ENCODE measurements around the gene TNPO3.

DNA sequence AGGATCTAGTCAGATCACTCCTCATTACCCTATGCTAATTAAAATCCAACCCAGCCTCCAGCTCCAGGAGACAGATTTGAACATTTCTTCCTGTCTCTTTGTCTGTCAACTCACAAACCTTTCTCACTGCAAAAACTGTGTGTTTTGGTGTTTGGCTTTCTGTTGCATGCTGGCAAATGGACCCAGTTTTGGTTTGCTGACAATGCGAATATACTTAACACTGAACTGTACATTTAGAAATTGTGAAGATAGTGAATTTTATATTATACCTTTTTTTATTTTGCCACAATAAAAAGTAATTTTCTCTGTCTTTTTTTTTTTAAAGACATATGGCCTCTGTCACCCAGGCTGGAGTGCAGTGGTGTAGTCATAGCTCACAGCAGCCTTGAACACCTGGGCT, 18.3 kb upstream of the TNPO3 start:
- TF ChIP-seq, protein P1, sequence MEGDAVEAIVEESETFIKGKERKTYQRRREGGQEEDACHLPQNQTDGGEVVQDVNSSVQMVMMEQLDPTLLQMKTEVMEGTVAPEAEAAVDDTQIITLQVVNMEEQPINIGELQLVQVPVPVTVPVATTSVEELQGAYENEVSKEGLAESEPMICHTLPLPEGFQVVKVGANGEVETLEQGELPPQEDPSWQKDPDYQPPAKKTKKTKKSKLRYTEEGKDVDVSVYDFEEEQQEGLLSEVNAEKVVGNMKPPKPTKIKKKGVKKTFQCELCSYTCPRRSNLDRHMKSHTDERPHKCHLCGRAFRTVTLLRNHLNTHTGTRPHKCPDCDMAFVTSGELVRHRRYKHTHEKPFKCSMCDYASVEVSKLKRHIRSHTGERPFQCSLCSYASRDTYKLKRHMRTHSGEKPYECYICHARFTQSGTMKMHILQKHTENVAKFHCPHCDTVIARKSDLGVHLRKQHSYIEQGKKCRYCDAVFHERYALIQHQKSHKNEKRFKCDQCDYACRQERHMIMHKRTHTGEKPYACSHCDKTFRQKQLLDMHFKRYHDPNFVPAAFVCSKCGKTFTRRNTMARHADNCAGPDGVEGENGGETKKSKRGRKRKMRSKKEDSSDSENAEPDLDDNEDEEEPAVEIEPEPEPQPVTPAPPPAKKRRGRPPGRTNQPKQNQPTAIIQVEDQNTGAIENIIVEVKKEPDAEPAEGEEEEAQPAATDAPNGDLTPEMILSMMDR (IDR thresholded peaks at IDR 0.05; ENCODE audit: poor library complexity, severe bottlenecking): no peak
- TF ChIP-seq EP300 (conservative IDR thresholded peaks at IDR 0.05; ENCODE audit: poor library complexity, severe bottlenecking) (no peak), TAF1 (IDR thresholded peaks at IDR 0.05; ENCODE audit: low read depth) (no peak), REST (IDR thresholded peaks at IDR 0.05; ENCODE audit: borderline replicate concordance) (no peak)

Measured in neural cell (in vitro differentiated cells).